ENCODE measurements around the gene FAM193B. TPM values are rescaled to one million over a fixed set of nuclear protein-coding genes. Genes with fewer than 3 reads are reported as not detected.
A peak's percentile ranks its signal among the peaks of the same experiment; 100 is the strongest.

Gene FAM193B
- total and polyA plus RNA-seq, 8 donors: 30.1 to 519 (median 45.0) TPM

GRCh38 chr5:177507596-177508220 lies 46.7 kb downstream of the FAM193B start:
- Histone ChIP-seq H3K4me1 (no peaks in the 10 kb centered on the region), H3K27ac (no peak overlapping the region), H3K4me3 (peak overlapping the region in 1 of 4 donors; percentile 40), H3K9me3 (no peaks in the 10 kb centered on the region), H3K27me3 (no peaks in the 10 kb centered on the region), H3K36me3 (peaks cover 0 to 13% (median 9%) of the 10 kb centered on the region in 3 donors)
- ATAC-seq: peak in 1 of 4 donors; percentile 7
- WGBS, 2 donors: 91 to 92% methylated on average over 17 of the region's 17 CpGs
- TF ChIP-seq CTCF (IDR thresholded peaks at IDR 0.05): no peak
- intact Hi-C loops (cut with DNase I): no loop called here
- peak in 1 of 6 donors; percentile 7 for DNase-seq
- no peak for FAIRE-seq

- DNase-seq (no peak), FAIRE-seq (no peak), ATAC-seq (no peak)
- TF ChIP-seq CTCF (IDR thresholded peaks at IDR 0.05): no peak
- no peaks in the 10 kb centered on the region for H3K27me3 ChIP-seq
- H3K9me3 ChIP-seq: no peaks in the 10 kb centered on the region
- WGBS, 2 donors: 47 to 48% methylated on average over 9 of the region's 9 CpGs
- intact Hi-C loops (cut with DNase I): no loop called here
- H3K36me3 ChIP-seq: peaks cover 0 to 9% (median 4%) of the 10 kb centered on the region in 3 donors
- H3K27ac ChIP-seq: no peak overlapping the region
- no peaks in the 10 kb centered on the region for H3K4me1 ChIP-seq
- H3K4me3 ChIP-seq: no peak overlapping the region
Observed at GRCh38 chr5:177507165-177507564, 47.2 kb downstream of the FAM193B start.

GRCh38 chr5:177505075-177505474 lies 49.3 kb downstream of the FAM193B start:
- ATAC-seq (no peak), FAIRE-seq (no peak), DNase-seq (peak in 1 of 6 donors; percentile 51)
- intact Hi-C loops (cut with DNase I): no loop called here
- Histone ChIP-seq H3K4me1 (no peaks in the 10 kb centered on the region), H3K36me3 (no peaks in the 10 kb centered on the region), H3K27ac (no peak overlapping the region), H3K27me3 (no peaks in the 10 kb centered on the region), H3K9me3 (no peaks in the 10 kb centered on the region), H3K4me3 (no peak overlapping the region)
- WGBS, 2 donors: 93% methylated on average over 4 of the region's 4 CpGs
- no peak for TF ChIP-seq CTCF (IDR thresholded peaks at IDR 0.05)

- Histone ChIP-seq H3K27ac (no peak overlapping the region), H3K4me1 (no peaks in the 10 kb centered on the region), H3K9me3 (no peaks in the 10 kb centered on the region), H3K36me3 (no peaks in the 10 kb centered on the region), H3K4me3 (no peak overlapping the region), H3K27me3 (no peaks in the 10 kb centered on the region)
- ATAC-seq (no peak), FAIRE-seq (no peak), DNase-seq (peak in 2 of 6 donors; percentile 32 to 70)
- no peak for TF ChIP-seq CTCF (IDR thresholded peaks at IDR 0.05)
- 85 to 89% methylated on average over 47 of the region's 47 CpGs for WGBS, 2 donors
- intact Hi-C loops (cut with DNase I): loop anchor here in 2 of 3 donors (5.0 kb wide), 1 partner anchor 112 kb away; no protein-coding TSS in a partner anchor
Observed at GRCh38 chr5:177504086-177505056, 50.0 kb downstream of the FAM193B start.
